Renal pelvis (tissue), 4 donors: ENCODE results near the gene TUBA8. TPM values are rescaled to one million over a fixed set of nuclear protein-coding genes. Genes with fewer than 3 reads are reported as not detected.

ENCODE experiments used
- DNase-seq: peaks from one replicate; pipeline ENCODE4 v3.0.0-alpha.2; 2013
- polyA plus RNA-seq, 3 donors: library from polyadenylated mRNA; unstranded; fragments of 120-200 nt; gene quantifications; one replicate each; pipeline ENCODE4 v1.2.1, GENCODE V29; 2013; ENCODE audit not compliant: insufficient read length in 3 of 3

Gene TUBA8
- polyA plus RNA-seq, 3 donors, result 3.7 to 4.2 (median 3.8) TPM

DNA sequence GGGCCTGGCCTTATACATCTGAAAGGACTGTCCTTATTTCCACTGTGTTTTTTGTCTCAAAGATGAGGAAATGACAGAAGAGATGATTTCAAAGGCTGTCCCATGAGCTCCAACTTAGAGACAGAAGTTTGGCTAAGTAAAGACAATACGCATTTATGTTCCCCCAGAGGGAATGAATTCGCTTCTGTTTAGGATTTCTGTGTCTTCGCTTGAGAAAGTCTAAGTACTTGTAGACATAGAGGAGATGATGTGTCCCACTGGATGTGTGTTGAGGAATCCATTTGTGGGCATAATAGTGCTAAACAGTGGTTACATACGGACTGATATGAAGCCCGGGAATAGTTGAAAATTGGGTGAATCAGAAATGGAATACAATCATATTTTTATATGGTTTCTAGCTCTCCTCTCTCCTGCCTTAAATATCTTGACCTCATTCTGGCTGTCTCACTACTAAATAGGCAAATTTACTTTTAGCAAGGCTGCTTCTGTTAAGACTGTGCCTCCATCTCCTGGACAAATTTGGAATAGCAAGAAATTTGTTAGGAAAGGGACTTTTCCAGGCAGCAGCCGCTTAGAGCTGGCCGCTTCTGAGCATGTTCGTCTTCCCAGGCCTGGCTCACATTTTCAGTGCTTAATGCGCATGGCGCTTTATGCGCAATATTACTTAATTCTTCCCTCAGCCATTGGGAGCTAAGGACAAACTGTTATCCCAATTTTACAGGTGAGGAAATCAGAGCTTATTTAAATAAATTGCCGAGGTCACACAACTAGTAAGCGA is 34.7 kb upstream of the TUBA8 start:
- DNase-seq, result peak; percentile 89

DNA sequence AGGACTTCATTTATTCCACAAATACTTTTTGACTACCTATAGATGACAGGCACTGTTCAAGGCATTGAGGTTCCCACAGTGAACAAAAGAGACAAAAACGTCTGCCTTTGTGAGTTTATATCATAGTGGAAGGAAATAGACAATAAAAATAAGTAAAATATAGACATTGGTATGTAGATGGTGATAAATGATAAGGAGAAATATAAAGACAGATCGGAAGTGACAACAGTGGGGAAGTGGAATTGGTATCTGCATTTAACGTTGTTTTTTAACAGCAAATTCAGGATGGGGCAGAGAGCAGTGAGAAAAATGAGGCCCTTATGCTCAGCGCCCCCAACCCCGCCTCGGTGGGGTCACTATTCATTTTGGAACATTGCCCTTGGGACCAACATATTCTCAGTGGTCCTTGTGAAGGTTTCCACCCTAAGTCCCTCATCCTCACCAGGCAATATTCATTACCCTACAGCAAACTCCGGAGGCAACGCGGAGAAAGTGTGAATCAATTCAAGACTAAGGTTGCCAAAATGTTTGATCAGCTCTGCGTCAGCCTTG is 33.4 kb upstream of the TUBA8 start:
- DNase-seq, result no peak

DNA sequence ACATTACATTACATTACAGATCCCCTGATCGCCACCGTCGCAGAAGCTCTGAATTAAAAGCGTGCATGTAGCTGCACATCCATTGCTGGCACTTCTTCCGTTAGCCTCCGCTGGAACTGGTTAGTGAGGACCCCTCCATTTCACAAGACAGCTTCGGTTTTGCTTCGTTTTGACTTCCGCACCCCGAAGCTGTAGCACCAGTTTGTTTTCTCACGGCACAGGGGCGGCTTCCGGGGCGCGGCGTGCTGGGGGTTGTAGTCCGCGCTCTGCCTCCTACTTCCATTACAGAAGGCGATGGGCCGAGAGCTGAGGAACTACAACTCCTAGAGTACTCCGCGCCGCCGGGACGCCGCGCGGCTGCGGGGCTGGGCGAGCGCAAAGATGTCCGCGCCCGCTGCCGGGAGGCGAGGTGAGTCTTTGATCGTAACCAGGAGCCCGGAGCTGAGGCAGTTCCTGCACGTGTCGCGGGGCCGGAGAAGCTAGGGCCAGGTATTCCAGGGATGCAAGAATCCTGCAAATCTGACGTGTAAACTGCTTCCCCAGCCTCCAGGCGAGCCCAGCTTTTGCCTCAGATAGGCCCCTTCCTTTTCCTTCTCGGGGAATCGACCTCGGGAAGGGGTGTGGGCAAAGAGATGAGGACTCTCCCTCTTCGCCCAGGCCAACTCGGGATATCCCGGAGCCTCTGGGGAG is 32.8 kb upstream of the TUBA8 start, which contains the start of gene PEX26:
Gene PEX26, plus strand, starts transcription at position 352 of the 690 bp plus-strand sequence. CDS start 387 bp downstream, outside the sequence.
- DNase-seq, result peak; percentile 93

- DNase-seq, result no peak
These were observed 32.1 kb upstream of the TUBA8 start for GRCh38 chr22:18078329-18079041.

- DNase-seq, result no peak
These were observed 30.8 kb upstream of the TUBA8 start for GRCh38 chr22:18079706-18080233.

DNA sequence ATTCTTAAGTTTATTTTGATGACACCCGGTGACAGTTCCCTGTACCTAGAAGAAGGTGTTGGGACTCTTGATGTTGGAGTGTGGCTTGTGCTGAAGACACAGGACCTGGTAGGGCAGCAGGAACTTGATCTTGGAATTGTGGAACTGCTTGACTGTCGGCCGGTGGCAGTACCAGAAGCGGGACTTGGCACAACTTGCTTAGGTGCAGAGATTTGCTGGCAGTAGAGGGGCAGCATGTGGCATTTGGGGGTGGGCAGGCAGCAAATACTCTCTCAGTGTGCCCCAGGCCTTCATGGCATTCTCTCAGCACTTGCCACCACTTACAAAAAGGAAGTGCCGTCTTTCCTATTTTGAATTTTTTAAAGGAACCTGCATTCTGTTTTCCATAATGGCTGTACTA is 29.2 kb upstream of the TUBA8 start:
- no peak for DNase-seq

- no peak for DNase-seq
These were observed 28.1 kb upstream of the TUBA8 start for GRCh38 chr22:18082467-18082866.

- DNase-seq, result no peak
These were observed 27.2 kb upstream of the TUBA8 start for GRCh38 chr22:18083406-18083805.

- no peak for DNase-seq
These were observed 25.4 kb upstream of the TUBA8 start for GRCh38 chr22:18085188-18085587.

- no peak for DNase-seq
These were observed 23.2 kb upstream of the TUBA8 start for GRCh38 chr22:18087350-18087855.

GRCh38 chr22:18088825-18089568 is 21.6 kb upstream of the TUBA8 start:
- DNase-seq, result no peak

DNA sequence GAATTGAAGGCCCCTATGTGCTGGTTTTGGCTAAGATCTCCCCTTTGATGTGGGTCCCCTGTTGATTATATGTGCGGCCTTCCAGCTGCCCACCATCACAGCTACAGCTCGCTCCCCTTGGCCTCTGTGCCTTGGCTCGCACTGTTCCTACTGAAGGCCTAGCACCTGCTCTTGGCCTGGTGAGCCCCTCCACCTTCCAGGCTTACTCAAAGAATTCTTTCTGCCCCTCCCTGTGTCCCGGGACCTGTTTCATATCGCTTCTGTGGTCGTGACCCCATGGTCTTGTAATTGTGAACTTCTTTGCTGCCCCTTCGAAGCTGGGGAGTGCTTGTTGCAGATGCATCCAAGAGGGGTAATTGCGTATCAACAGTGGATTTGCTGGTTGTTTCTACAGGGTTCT is 20.3 kb upstream of the TUBA8 start:
- no peak for DNase-seq

GRCh38 chr22:18091478-18091877 is 19.1 kb upstream of the TUBA8 start:
- no peak for DNase-seq

DNA sequence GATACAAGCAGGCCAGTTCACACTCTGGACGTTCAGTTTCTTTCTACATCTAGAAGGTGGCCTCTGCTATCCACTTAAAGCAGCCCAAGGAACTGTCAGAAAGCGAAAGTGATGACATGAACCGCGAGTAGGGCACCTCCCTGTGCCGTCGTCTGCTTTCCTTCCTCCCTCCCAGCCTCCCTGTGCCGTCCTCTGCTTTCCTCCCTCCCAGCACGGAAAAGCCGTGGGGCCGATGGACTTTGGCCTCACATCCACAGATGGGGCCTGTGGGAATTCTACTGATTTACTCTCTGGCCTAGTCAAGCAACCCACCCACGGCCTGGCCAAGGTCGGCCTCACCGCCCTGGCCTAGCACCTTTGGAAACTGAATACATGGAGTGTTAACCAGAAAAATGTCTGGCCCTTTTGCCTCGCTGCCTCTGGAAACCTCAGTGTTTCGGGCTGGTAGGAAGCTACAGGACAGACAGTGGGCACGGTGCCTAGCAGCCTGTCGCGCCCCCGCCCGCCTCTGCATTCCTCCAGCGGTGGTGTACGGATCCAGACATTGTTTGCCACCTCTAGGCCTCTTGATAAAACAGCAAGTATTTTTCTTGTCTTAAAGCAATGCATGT is 18.6 kb upstream of the TUBA8 start:
- DNase-seq, result no peak

DNA sequence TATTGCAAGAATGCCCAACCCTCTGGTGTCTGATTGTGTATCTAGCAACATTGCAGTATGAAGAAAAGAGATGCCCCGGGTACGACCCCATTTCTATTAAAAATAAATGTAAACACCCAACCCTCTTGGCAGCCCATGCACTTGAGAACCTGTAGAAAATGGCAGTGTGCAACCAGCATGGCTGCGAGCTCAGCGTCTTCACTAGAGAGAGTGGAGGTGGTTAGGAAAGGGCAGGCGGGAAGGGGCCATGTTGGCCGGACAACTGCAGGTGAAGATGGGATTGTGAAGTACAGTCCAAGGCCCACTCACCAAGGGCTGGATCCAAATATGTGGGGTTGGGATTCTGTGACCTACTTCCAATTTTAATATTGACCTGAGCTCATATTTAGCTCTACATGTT is 16.9 kb upstream of the TUBA8 start:
- no peak for DNase-seq

DNA sequence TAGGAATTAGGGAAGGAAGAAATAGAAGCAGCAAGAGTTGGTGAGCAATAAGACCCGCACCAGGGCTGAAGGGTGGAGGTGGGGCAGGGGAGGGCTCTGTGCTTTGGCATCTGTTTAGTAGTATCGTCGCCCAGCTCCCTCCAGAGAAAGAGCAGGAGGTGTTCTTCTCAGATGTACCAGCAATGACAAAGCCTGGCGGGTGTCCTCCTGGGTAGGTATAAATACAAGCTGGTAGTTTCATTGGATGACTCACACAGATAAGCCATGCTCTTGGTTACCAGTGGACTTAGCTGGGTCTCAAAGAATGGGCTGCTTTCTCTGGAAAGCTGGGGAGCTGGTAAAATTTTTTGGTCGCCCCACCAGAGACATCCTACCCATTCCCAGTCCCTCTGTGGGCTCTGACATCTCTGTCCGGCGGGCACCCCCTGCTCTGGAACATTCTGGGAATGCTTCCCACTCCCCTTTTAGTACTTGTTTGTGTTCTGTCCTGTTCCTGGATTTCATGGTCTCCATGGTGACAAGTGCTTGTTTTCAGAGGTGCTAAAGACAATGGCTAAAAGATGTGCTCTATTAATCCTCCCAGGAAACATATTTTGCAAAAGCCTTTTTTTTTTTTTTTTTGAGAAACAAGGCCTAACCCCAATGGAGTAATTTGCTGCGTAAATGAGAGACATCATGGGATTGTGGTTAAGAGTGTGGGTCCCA is 15.4 kb upstream of the TUBA8 start:
- no peak for DNase-seq

- no peak for DNase-seq
These were observed 13.8 kb upstream of the TUBA8 start for GRCh38 chr22:18096823-18097222.

DNA sequence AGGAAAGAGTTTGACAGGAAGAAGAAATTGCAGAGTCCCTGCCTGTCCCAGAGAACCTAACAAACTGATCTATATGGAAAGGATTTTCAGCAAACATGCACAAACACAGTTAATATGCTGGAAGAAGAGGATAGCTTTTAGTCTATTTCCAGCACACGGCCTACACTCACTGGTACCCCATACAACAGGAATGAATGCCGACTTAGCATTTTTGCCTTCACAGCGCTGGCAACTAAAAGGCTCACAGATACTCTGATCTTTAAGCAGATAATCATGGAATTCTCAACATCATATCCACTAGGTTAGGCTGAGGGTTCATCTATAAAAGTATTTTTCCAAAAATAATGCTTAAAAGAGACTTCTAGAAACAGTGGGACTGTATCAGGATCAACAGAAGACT is 9.8 kb upstream of the TUBA8 start:
- no peak for DNase-seq

DNA sequence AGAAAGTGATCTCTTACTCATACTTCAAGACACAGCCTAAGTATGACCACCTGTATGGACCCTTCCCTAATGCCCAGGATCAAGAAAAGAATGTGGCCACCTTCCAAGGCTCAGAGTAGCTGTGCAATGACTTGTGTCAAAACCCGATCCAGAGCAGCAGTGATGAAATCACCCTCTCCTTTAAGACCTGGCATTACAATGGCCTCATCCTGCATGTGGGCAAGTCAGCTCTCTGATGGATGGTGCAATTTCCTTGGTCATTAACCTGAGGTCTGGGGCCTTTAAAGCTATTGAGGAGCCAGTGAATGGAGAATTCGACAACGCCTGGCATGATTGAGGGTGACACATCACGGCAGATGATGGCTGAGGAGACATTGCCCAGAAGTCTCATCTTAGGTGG is 9.1 kb upstream of the TUBA8 start:
- no peak for DNase-seq
